Stimulated activated CD4-positive, alpha-beta T cell treated with anti-CD3 and anti-CD28 coated beads, Interleukin-15, amount 100 ng/mL, for 48 hours (primary cell): Measurements from ENCODE around the gene ARHGDIG.
A peak's percentile ranks its signal among the peaks of the same experiment; 100 is the strongest.

Experiments used
- DNase-seq, 2 donors: peaks; one replicate each; pipeline ENCODE4 v3.0.0-alpha.2; 2020; ENCODE audit warnings: low read depth in 2 of 2

ARHGDIG gene

DNA sequence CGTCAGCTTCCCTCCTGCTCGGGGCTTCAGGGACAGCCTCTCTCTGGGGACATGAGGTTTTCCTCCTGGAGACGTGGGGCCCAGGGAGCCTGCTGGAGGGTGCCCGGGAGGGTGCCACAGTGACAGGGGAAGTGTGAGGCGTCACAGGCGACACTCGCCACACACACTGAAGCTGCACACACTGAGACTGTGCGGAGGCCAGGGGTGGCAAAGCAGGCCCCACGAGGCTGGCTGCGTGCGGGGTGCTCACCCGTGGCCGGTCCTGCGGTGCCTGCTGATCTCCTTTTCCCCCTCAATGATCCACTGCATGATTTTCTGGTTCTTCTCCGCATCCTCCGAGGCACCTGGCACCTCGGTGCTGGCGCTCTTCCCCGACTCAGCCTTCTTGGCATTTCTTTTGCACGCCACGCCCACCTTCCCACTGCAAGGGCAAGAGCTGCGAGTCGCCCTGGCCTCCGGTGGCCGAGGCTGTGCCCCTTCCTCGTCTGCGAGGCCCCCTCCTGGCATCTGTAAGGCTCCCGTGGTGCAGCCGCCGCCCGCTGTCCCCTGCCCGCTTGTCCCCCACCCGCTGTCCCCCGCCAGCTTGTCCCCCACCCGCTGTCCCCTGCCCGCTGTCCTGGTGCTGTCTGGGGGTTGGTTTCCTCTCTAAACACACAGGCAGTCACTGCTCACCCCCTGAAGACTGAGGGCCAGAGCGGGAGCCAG is 16.6 kb downstream of the ARHGDIG start:
- no peak for DNase-seq

- no peak for DNase-seq
These were observed 17.4 kb downstream of the ARHGDIG start for GRCh38 chr16:297832-298231.

- no peak for DNase-seq
These were observed 20.8 kb downstream of the ARHGDIG start for GRCh38 chr16:301235-301634.

GRCh38 chr16:301950-302349 is 21.6 kb downstream of the ARHGDIG start:
- no peak for DNase-seq

DNA sequence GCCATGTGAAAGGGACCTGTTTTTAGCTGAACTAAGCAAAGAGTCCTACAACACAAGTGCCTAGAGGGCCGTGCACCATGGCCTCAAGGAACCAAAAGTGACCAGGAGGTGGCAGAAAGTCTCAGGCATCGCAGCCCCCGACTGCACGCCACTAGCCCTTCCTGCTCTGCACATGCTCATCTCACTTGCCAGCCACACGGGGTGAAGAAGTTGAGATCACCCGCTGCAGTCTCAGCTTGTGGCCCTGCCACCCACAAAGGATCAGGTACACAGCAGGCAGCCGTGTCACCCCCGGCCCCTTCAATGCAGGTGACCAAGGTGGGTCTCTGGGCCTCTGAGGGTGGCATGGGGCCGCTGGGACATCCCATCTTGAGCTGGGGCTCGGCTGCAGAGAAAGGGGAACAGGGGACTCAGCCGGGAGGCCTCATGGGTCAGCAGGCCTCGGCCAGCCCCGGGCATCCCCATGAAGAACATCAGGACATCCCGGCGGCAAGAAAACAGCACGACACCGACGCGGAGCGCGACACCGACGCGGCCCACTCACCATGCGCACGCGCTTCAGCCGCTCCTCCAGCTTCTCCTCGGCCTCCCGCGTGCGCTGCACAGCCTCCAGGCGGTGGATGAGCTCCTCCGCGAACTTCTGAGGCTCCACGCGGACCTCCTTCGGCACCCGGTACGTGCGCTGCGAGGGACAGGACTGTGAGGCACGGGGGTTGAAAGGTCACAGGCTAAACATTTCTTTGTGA is 23.5 kb downstream of the ARHGDIG start:
- DNase-seq: no peak

- no peak for DNase-seq
These were observed 25.7 kb downstream of the ARHGDIG start for GRCh38 chr16:305916-306626.

DNA sequence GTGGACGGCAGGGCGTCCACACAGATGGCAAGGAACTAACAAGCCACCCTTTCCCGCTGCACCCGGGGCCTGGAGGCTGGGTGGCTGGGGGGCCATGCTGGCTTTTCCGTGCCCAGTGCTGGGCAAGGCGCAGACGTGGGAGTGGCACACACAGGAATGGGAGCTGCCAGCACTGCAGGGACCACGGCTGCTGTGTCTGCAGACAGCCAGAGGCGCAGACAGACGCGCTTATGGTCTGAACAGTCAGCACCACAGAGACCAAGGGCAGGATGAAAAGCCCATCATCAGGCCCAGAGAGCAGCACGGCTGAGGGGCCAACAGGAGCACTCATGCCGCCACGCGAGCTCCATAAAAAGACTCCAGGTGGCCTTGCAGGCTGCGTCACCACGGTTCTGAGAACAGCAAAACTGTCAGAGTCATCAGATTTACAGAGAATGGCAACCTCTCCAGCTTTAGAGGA is 26.6 kb downstream of the ARHGDIG start:
- DNase-seq: no peak

DNA sequence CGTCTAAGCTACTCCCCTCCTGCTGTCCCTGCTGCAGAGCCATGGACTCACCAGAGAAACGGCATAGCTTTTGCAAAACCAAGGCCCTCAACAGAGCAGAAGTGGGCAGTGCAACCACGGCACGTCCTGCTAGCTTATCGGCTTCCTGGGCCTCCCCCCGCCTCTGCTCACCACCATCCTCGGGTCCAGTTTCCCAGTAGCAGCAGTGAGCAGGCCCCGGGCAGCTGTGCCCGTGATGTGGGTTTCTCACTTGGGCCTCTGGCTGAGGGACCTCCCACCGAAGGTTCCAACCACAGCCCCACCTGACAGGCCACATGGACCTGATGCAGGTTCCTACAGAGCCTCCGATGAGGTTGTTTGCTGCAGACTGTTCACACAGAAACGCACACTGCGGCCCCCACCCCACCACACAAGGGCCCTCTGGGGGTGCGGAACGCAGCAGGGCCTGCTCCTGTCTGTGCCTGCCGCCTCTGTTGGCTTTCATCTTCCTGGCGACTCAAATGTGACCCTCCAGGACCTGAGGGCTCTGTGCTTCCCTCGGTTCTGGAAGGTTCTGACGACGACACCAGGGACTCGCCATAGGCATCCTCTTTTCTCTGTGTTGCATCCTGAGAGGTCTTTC is 27.4 kb downstream of the ARHGDIG start:
- DNase-seq: no peak

DNA sequence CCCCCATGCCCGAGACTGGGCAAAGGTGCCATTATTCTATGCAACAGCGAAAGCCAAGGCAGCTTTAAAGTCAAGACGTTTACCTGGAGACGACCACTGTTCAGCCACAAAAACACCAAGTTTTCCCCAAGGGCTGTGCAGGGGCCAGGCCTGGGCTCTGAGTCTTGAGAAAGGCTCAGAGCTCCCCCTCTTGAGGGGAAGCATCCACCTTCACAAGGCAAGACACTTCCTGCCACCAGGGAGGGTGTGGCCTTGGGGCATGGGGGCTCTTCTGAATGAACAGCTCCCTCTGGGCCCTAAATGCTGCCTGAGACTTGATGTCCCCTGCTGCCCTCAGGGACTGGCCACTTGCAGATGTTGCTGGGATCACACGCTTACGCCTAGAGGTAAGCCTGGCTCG is 29.1 kb downstream of the ARHGDIG start:
- DNase-seq: no peak

GRCh38 chr16:311725-312124 is 31.3 kb downstream of the ARHGDIG start:
- DNase-seq: no peak

DNA sequence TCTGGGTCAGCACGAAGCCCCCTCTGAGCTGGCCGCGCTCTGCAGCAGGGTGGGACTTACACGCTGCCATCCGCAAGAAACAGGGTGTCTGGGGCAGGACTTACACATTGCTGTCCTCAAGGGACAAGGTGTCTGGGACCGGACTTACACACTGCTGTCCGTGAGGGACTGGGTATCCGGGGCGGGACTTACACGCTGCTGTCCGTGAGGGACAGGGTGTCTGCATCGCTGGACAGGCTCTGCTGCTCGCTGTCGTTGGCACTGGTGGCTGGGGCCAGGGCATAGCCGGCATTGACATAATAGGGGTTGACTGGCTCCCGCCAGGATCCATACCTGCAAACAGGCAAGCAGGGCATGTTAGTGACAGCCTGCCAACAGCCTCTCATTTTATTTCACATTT is 34.0 kb downstream of the ARHGDIG start:
- no peak for DNase-seq

DNA sequence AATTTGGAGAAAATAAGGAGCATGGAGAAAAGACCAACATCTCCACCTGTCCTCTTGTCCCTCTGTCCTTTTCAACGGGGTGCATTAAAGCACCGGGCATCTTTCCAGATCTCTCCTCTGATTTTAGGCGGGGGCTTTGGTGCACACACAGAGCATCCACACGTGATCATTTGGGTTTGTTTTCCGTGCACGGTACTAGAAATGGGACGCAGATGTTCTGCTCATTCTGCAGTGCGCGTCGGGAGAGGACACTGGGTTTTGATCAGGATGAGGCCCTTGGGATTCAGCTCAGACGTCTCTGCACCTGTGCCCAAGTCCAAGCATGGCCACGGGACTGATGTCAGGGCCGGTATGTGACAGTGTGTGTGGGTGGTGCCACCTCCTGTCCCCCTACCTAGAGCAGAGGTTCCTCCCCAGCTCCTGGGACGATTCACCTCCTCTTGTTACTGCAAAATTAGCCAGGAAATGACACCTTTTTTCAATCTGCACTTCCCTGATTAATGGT is 34.5 kb downstream of the ARHGDIG start:
- DNase-seq: no peak

- no peak for DNase-seq
These were observed 36.5 kb downstream of the ARHGDIG start for GRCh38 chr16:316741-317464.

DNA sequence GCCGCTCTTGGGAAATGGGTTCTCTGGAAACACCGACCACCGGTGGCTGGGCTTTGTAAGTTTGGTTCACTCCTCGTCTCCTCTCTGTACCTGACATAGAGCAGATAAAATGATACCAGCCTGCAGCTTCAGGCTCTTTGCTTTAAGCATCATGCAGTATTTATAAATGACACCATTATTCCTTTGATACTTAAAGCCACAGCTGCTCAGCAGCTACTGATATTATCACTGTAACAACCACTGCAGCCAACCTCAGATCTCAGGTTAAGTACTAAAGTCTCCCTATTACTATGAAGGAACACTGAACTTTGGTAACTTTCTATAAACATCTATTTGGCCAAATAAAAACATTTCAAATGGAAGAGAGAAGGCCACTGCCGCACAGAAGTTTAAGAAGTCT is 37.2 kb downstream of the ARHGDIG start:
- no peak for DNase-seq

GRCh38 chr16:318628-319027 is 38.2 kb downstream of the ARHGDIG start:
- DNase-seq: no peak

GRCh38 chr16:320206-320605 is 39.8 kb downstream of the ARHGDIG start:
- DNase-seq: no peak

- no peak for DNase-seq
These were observed 41.1 kb downstream of the ARHGDIG start for GRCh38 chr16:321532-321931.

- no peak for DNase-seq
These were observed 42.2 kb downstream of the ARHGDIG start for GRCh38 chr16:322476-323143.

- no peak for DNase-seq
These were observed 43.7 kb downstream of the ARHGDIG start for GRCh38 chr16:324201-324450.

DNA sequence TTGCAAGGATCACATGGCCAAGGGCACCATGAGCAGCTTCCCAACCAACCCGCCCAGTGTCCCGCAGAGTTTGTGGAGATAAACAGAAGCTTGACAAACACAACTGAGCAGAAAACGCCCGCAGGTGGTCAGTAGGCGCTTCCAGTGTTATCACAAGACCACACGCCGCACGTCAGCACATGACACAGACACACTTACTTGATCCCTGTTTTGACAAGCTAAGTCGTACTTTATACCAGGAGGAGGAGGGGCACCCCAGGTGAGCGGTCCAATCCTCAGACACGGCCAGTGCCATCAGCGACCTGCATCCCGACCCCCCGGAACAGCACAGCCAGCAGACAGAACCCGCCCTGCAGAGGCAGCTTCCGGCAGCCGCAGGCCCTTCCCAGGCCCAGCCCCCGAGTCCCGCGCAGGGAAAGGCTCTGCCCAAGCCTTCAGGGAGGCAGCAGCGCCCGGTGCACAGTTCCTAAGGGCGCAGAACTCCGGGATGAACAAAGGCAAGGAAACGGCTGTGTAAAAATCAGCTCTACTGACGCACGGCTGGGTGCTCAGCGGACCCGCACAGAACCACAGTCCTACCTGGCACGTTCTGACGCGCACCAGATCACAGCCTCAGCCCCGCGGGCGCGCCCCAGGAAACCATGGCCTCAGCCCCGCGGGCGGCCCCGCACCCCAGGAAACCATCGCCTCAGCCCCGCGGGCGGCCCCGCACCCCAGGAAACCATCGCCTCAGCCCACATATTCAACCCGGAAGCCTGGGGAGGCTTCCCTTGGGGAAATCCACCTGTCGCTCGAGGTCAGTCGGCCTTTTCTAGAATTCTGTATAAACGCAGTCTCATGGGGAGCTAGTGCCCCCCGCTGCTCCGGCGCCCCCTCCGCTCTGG is 44.3 kb downstream of the ARHGDIG start:
- peak in 1 of 2 donors; percentile 27 for DNase-seq
